Right cardiac atrium (tissue), 5 donors: Measurements from ENCODE around the gene CHMP4A. TPM values are rescaled to one million over a fixed set of nuclear protein-coding genes. Genes with fewer than 3 reads are reported as not detected.
"Not testable (repeated sequence)": the region's sequence is repeated elsewhere in the genome, so short reads cannot be mapped to it uniquely, and the experiment has no call there.

Source experiments
- ATAC-seq, 2 donors: fragments of 200-7000 bp; cut with Tn5 transposase; one replicate each; pipeline versions ENCODE4 v1.8.0 to v1.9.1; 2020; ENCODE audit warnings: moderate library complexity in 2 of 2, mild to moderate bottlenecking in 1 of 2
- DNase-seq, 3 donors: peaks; one replicate each; pipeline ENCODE4 v3.0.0-alpha.2; 2020
- H3K27ac ChIP-seq: one replicate; pipeline ENCODE4 v1.5.1; 2013; ENCODE audit warnings: mild to moderate bottlenecking, low read length, control low read depth, moderate library complexity
- H3K27me3 ChIP-seq: one replicate; pipeline ENCODE4 v1.6.1; 2013; ENCODE audit not compliant: control insufficient read depth, insufficient read depth
- H3K4me1 ChIP-seq: one replicate; pipeline ENCODE4 v1.6.1; 2013; ENCODE audit warnings: low read length; ENCODE audit not compliant: control insufficient read depth, insufficient read depth
- H3K4me3 ChIP-seq: one replicate; pipeline ENCODE4 v1.5.1; 2013; ENCODE audit warnings: low read length, control low read depth
- H3K9me3 ChIP-seq: one replicate; pipeline ENCODE4 v1.6.1; 2013; ENCODE audit warnings: low read length; ENCODE audit not compliant: control insufficient read depth
- WGBS: extraction: QIAGEN DNeasy Blood & Tissue Kit; methylation state at CpG from one replicate; pipeline ENCODE4 v1.1.7; 2013; 5-methylcytosine and 5-hydroxymethylcytosine counted together
- intact Hi-C, 4 donors: fragments of 100-400 bp; cut with DNase I; formaldehyde crosslinking; loops; one replicate each; pipeline versions ENCODE4 v1.11.0 to v1.14.0; 2022 to 2023
- polyA plus RNA-seq: library from polyadenylated mRNA; stranded (reverse); fragments of 200-250 nt; gene quantifications from one replicate; pipeline ENCODE4 v1.2.3, GENCODE V29; 2013
- total RNA-seq, 4 donors: library from RNA; stranded (reverse); fragmentation: NEBNext Ultra II Directional; extraction: Animal tissue kit (Norgen Biotek cat#: 25700); gene quantifications; one replicate each; pipeline ENCODE4 v1.2.1, GENCODE V29; 2021
- donor health status: healthy with polysubstance abuse.
- donor health status: DM: no; HTN: yes; CAD: no.
- donor health status: DM: no; HTN: no; CAD: no.
- donor health status: DM: no; HTN: yes; CAD: no; lungs with severe emphysema.
- donor health status: DM: yes; HTN: yes; CAD: no.

CHMP4A gene
- total and polyA plus RNA-seq, 5 donors, result 35.2 to 56.3 (median 42.2) TPM

DNA sequence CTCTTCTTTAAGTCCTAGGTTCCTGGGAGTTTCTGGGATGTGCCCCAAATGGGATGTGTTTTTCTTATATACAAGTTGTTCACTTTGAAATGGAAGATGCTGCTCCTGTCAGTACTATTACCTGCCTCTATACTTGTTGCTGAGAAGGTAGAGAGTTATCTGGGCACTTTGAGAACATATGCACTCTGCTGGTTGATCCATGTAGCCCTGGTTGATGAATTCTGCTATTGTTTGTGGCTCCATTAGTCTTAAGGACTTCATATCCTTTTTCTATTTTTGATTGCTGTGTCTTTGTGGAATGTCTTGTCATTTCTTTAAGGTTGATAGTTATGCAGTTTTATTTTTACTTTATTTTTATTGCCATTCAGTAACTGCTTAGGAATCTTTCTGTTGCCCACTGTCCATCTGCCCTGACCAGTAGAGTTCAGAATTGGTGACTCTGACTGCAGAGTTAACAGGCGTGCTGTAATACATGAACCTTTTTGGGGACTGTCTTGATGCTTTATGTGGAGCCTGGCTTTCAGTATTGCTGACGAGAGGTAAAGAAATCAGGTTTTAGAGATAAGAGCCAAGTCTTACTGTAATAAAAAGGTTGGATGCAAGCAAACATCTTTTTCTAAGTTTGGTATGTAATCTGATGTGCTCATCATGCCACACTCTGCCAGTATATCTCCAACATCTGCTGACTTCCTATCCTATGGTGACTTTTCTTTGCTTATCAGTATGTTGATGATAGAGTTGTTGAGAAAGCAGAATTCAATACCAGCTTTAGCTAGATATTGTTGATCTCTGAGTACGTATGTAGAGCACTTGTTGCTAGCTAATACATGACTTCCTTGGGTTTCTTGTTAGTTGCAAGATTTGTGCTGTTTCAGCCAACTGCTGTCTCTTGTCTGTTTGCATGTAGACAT lies 21.1 kb upstream of the CHMP4A start:
- WGBS, result 88% methylated on average over 3 of the region's 3 CpGs
- peaks cover 6% of the 10 kb centered on the region for H3K4me1 ChIP-seq
- H3K27me3 ChIP-seq, result no peaks in the 10 kb centered on the region
- H3K4me3 ChIP-seq, result no peak overlapping the region
- no peak for DNase-seq
- no peaks in the 10 kb centered on the region for H3K9me3 ChIP-seq
- no peak for ATAC-seq
- intact Hi-C loops, result no loop called here
- no peak overlapping the region for H3K27ac ChIP-seq

DNA sequence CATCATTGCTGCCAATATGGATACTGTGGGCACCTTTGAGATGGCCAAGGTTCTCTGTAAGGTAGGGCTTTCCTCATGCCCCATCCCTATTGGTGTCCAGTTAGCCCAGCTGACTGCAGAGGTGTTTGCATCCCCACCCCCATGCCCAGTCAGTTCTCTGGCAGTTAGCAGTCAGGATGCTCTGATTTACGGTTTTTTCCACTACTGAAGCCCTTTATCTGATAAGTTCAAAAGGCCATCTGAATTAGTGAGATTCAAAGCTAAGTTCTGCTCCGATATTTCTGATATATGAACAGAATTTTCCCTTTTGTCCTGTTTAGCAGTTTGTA lies 20.2 kb upstream of the CHMP4A start:
- Histone ChIP-seq H3K27ac (peak overlapping the region; percentile 19), H3K9me3 (no peaks in the 10 kb centered on the region), H3K4me3 (peak overlapping the region; percentile 68), H3K27me3 (no peaks in the 10 kb centered on the region), H3K4me1 (peaks cover 6% of the 10 kb centered on the region)
- ATAC-seq, result no peak
- no peak for DNase-seq
- intact Hi-C loops, result no loop called here
- WGBS, result 62% methylated on average over 2 of the region's 2 CpGs

- ATAC-seq, result peak; percentile 72 to 73
- DNase-seq, result no peak
- Histone ChIP-seq H3K4me1 (peaks cover 6% of the 10 kb centered on the region), H3K9me3 (no peaks in the 10 kb centered on the region), H3K27me3 (no peaks in the 10 kb centered on the region), H3K4me3 (peak within 1 kb of the TSS; percentile 68), H3K27ac (peak within 1 kb of the TSS; percentile 88)
- 4% methylated on average over 38 of the region's 38 CpGs for WGBS
- intact Hi-C loops, result no loop called here
Measured at GRCh38 chr14:24232645-24233537, 19.6 kb upstream of the CHMP4A start, which contains the start of gene GMPR2. Gene GMPR2, plus strand, starts transcription at chr14:24232929. Its CDS starts 325 bp downstream, at chr14:24233254.

DNA sequence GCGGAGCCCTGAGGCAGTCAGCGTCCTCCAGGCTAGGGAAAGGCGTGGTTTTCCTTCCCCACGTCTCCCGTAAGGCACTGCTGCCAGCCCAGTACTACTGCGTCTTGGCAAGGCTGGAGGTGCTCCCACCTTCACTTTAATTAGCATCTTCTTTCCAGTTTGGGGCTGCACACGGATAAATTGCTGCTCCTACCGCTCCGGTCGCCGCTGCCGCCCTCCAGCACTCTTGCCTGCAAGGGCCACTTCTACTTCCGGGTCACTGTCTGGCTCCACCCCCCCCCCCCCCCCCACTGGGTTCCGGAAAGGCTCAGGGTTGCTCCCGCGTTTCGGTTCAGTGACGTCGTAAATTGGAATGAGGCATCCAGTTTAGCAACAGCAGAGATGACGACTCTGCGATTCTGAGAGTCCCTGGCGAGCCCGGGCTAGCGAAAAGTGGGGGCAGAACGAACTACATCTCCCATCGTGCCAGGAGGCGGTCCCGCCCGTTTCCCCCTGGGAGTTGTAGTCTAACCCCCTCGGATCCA lies 18.9 kb upstream of the CHMP4A start, which contains the start of gene NEDD8:
NEDD8 (minus strand) TSS at position 247 of the 524 bp plus-strand sequence; CDS start at position 147, 100 bp downstream.
- Histone ChIP-seq H3K9me3 (no peaks in the 10 kb centered on the region), H3K4me1 (peaks cover 6% of the 10 kb centered on the region)
- under 1% methylated on average over 30 of the region's 30 CpGs for WGBS

GRCh38 chr14:24231263-24232120 lies 18.2 kb upstream of the CHMP4A start:
- DNase-seq (no peak), ATAC-seq (peak; percentile 7)
- WGBS, result 11% methylated on average over 23 of the region's 23 CpGs
- no peaks in the 10 kb centered on the region for H3K9me3 ChIP-seq
- H3K4me1 ChIP-seq, result peaks cover 6% of the 10 kb centered on the region
- H3K4me3 ChIP-seq, result peak overlapping the region; percentile 68
- no peaks in the 10 kb centered on the region for H3K27me3 ChIP-seq
- intact Hi-C loops, result no loop called here
- H3K27ac ChIP-seq, result peak overlapping the region; percentile 88

More for the DNA sequence above, 18.9 kb upstream of the CHMP4A start, which contains the start of gene NEDD8:
- Histone ChIP-seq H3K27me3 (no peaks in the 10 kb centered on the region), H3K4me3 (peak within 1 kb of the TSS; percentile 68), H3K27ac (peak within 1 kb of the TSS; percentile 88)
- intact Hi-C loops, result no loop called here
- DNase-seq (peak; percentile 96 to 97 (median 96)), ATAC-seq (peak; percentile 91 to 92)

- WGBS, result 0% methylated on average over 1 of the region's 1 CpG
- no peaks in the 10 kb centered on the region for H3K9me3 ChIP-seq
- intact Hi-C loops, result no loop called here
- H3K27me3 ChIP-seq, result no peaks in the 10 kb centered on the region
- no peak overlapping the region for H3K27ac ChIP-seq
- DNase-seq (no peak), ATAC-seq (no peak)
- peaks cover 6% of the 10 kb centered on the region for H3K4me1 ChIP-seq
- no peak overlapping the region for H3K4me3 ChIP-seq
Measured at GRCh38 chr14:24228902-24229301, 15.6 kb upstream of the CHMP4A start.

- intact Hi-C loops, result no loop called here
- H3K4me3 ChIP-seq, result no peak overlapping the region
- H3K27me3 ChIP-seq, result no peaks in the 10 kb centered on the region
- peaks cover 2% of the 10 kb centered on the region for H3K4me1 ChIP-seq
- DNase-seq (no peak), ATAC-seq (no peak)
- WGBS, result 76% methylated on average over 1 of the region's 1 CpG
- no peaks in the 10 kb centered on the region for H3K9me3 ChIP-seq
- no peak overlapping the region for H3K27ac ChIP-seq
Measured at GRCh38 chr14:24226473-24226872, 13.2 kb upstream of the CHMP4A start.

- WGBS, result 72% methylated on average over 7 of the region's 7 CpGs
- no peaks in the 10 kb centered on the region for H3K9me3 ChIP-seq
- H3K4me3 ChIP-seq, result no peak overlapping the region
- intact Hi-C loops, result no loop called here
- DNase-seq (no peak), ATAC-seq (peak in 1 of 2 donors; percentile 17)
- H3K27me3 ChIP-seq, result no peaks in the 10 kb centered on the region
- H3K4me1 ChIP-seq, result no peaks in the 10 kb centered on the region
- no peak overlapping the region for H3K27ac ChIP-seq
Measured at GRCh38 chr14:24224618-24225071, 11.4 kb upstream of the CHMP4A start.

DNA sequence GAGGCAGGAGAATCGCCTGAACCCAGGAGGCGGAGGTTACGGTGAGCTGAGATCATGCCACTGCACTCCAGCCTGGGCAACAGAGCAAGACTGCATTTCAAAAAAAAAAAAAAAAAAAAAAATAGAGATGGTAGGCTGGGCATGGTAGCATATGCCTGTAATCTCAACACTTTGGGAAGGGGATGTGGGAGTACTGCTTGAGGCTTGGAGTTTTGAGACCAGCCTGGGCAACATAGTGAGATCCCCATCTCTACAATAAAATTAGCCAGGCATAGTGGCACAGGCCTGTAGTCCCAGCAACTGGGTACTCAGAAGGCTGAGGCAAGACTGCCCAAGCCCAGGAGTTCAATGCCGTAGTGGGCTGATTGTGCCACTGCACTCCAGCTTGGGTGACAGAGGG lies 9.7 kb upstream of the CHMP4A start:
- DNase-seq, H3K4me3 ChIP-seq, ATAC-seq, H3K9me3 ChIP-seq, H3K4me1 ChIP-seq, intact Hi-C loops, H3K27me3 ChIP-seq, H3K27ac ChIP-seq: not testable (repeated sequence)
- 98% methylated on average over 4 of the region's 4 CpGs for WGBS

GRCh38 chr14:24219521-24219920 lies 6.2 kb upstream of the CHMP4A start:
- intact Hi-C loops, result no loop called here
- H3K4me3 ChIP-seq, result no peak overlapping the region
- ATAC-seq (no peak), DNase-seq (no peak)
- 63% methylated on average over 3 of the region's 3 CpGs for WGBS
- H3K27ac ChIP-seq, result no peak overlapping the region
- H3K9me3 ChIP-seq, result no peaks in the 10 kb centered on the region
- H3K27me3 ChIP-seq, result no peaks in the 10 kb centered on the region
- peaks cover 2% of the 10 kb centered on the region for H3K4me1 ChIP-seq
